HG02884 (cell line): ENCODE measurements around the gene BEX4.
"Not testable (repeated sequence)": the region's sequence is repeated elsewhere in the genome, so short reads cannot be mapped to it uniquely, and the experiment has no call there.

Experiments
- ATAC-seq: cut with Tn5 transposase; IDR thresholded peaks from one replicate; pipeline ENCODE4 v1.9.1; 2021; ENCODE audit warnings: mild to moderate bottlenecking, moderate library complexity; ENCODE audit not compliant: unreplicated experiment

Gene BEX4

GRCh38 chrX:103214870-103215424 is at the start of gene BEX4:
TSS of gene BEX4 (plus strand) at chrX:103215108. CDS start at chrX:103216154, 1,046 bp downstream.
- ATAC-seq: peak; percentile 89

- ATAC-seq: no peak
These were observed 44.7 kb upstream of the BEX4 start for GRCh38 chrX:103170216-103170615.

- ATAC-seq: no peak
These were observed 43.6 kb upstream of the BEX4 start for GRCh38 chrX:103171353-103171752.

- ATAC-seq: not testable (repeated sequence)
These were observed 39.7 kb upstream of the BEX4 start for GRCh38 chrX:103175256-103175655.

GRCh38 chrX:103175944-103176753 is 38.8 kb upstream of the BEX4 start:
- peak; percentile 73 for ATAC-seq

GRCh38 chrX:103177556-103177955 is 37.4 kb upstream of the BEX4 start:
- ATAC-seq: no peak

- ATAC-seq: no peak
These were observed 31.0 kb upstream of the BEX4 start for GRCh38 chrX:103183912-103184311.

- no peak for ATAC-seq
These were observed 26.9 kb upstream of the BEX4 start for GRCh38 chrX:103187953-103188475.

GRCh38 chrX:103197721-103198306 is 17.1 kb upstream of the BEX4 start:
- no peak for ATAC-seq

GRCh38 chrX:103198668-103199067 is 16.2 kb upstream of the BEX4 start:
- ATAC-seq: not testable (repeated sequence)

- no peak for ATAC-seq
These were observed 13.9 kb upstream of the BEX4 start for GRCh38 chrX:103201041-103201440.

GRCh38 chrX:103210056-103210455 is 4.9 kb upstream of the BEX4 start:
- no peak for ATAC-seq

- no peak for ATAC-seq
These were observed 3.7 kb upstream of the BEX4 start for GRCh38 chrX:103211012-103211715.

GRCh38 chrX:103212749-103213457 is 2.0 kb upstream of the BEX4 start:
- ATAC-seq: no peak

- peak; percentile 18 for ATAC-seq
These were observed 600 bp downstream of the BEX4 start for GRCh38 chrX:103215425-103215991.

GRCh38 chrX:103220511-103221323 is 5.8 kb downstream of the BEX4 start:
- no peak for ATAC-seq

GRCh38 chrX:103225918-103226317 is 11.0 kb downstream of the BEX4 start:
- ATAC-seq: not testable (repeated sequence)

GRCh38 chrX:103233263-103233662 is 18.4 kb downstream of the BEX4 start:
- no peak for ATAC-seq

GRCh38 chrX:103234869-103235268 is 20.0 kb downstream of the BEX4 start:
- no peak for ATAC-seq
